ENCODE measurements around the gene OGFRL1.

OGFRL1 gene

DNA sequence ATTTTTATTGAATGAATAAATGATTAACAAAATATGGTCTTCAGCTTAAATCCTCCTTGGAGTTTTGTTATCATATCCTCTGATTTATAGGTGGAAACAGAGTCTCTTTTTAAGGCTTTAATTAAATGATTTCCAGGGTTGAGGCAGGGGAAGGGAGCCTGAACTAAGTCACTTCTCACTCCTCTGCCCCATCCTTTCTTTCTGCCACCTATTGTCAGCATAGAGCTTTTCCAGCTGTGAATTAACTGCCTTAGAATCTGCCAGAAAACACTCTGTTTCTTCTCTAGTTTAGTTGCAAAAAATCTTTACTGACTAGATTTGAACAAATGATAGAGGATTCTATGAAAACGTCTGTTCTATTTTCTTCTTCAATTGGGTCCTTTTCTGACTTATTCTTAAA is 9.8 kb downstream of the OGFRL1 start:
- DNase-seq (ENCODE audit: low spot score), result no peak
- Mint-ChIP-seq H3K4me3 (no peak overlapping the region), H3K4me1 (ENCODE audit: low read depth) (no peaks in the 10 kb centered on the region), H3K27ac (no peak overlapping the region), H3K36me3 (ENCODE audit: low read depth) (peaks cover 9% of the 10 kb centered on the region), H3K27me3 (ENCODE audit: low read depth) (no peaks in the 10 kb centered on the region), H3K9me3 (no peaks in the 10 kb centered on the region)

- Mint-ChIP-seq H3K36me3 (ENCODE audit: low read depth) (peaks cover 7% of the 10 kb centered on the region), H3K27me3 (ENCODE audit: low read depth) (no peaks in the 10 kb centered on the region), H3K9me3 (no peaks in the 10 kb centered on the region), H3K4me1 (ENCODE audit: low read depth) (no peaks in the 10 kb centered on the region), H3K27ac (no peak overlapping the region), H3K4me3 (no peak overlapping the region)
- no peak for DNase-seq (ENCODE audit: low spot score)
Observed at GRCh38 chr6:71299541-71300470, 11.2 kb downstream of the OGFRL1 start.

GRCh38 chr6:71300561-71301168 is 12.1 kb downstream of the OGFRL1 start:
- no peaks in the 10 kb centered on the region for H3K27me3 Mint-ChIP-seq (ENCODE audit: low read depth)
- no peak for DNase-seq (ENCODE audit: low spot score)
- no peak overlapping the region for H3K4me3 Mint-ChIP-seq
- no peaks in the 10 kb centered on the region for H3K9me3 Mint-ChIP-seq
- H3K4me1 Mint-ChIP-seq (ENCODE audit: low read depth), result no peaks in the 10 kb centered on the region
- H3K27ac Mint-ChIP-seq, result no peak overlapping the region
- H3K36me3 Mint-ChIP-seq (ENCODE audit: low read depth), result peaks cover 3% of the 10 kb centered on the region

DNA sequence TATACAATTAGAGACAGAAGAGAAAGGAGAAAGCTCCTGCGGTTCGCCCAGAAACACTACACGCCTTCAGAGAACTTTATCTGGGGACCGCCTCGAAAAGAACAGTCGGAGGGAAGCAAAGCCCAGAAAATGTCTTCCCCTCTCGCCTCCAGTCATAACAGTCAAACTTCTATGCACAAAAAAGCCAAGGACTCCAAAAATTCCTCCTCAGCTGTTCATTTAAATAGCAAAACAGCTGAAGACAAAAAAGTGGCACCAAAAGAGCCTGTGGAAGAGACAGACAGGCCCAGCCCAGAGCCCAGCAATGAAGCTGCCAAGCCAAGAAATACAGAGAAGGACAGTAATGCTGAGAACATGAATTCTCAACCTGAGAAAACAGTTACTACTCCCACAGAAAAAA is 12.9 kb downstream of the OGFRL1 start:
- Mint-ChIP-seq H3K9me3 (no peaks in the 10 kb centered on the region), H3K36me3 (ENCODE audit: low read depth) (peaks cover 2% of the 10 kb centered on the region), H3K27me3 (ENCODE audit: low read depth) (no peaks in the 10 kb centered on the region), H3K27ac (no peak overlapping the region), H3K4me3 (no peak overlapping the region), H3K4me1 (ENCODE audit: low read depth) (no peaks in the 10 kb centered on the region)
- DNase-seq (ENCODE audit: low spot score), result no peak

DNA sequence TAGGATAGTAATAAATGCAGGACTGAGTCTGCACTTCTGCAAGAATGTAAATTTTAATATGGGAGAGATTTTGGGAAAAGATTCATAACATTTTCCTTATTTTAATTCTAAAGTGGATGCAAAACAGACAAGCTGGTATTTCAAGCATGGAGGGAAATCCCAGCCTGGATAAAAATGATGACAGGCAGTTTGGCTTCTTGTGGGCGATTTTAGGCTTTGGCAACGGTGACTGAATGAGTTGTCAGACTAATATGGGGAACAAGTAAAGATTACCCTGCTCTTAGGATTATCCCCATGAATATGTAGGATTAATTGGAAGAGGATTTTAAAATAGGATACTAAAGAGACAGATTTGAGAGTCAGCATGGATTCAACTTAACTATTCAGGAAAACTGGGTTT is 21.0 kb downstream of the OGFRL1 start:
- DNase-seq (ENCODE audit: low spot score), result no peak
- Mint-ChIP-seq H3K36me3 (ENCODE audit: low read depth) (no peaks in the 10 kb centered on the region), H3K4me3 (no peak overlapping the region), H3K4me1 (ENCODE audit: low read depth) (no peaks in the 10 kb centered on the region), H3K27me3 (ENCODE audit: low read depth) (peaks cover 3% of the 10 kb centered on the region), H3K27ac (no peak overlapping the region), H3K9me3 (no peaks in the 10 kb centered on the region)

GRCh38 chr6:71310261-71310660 is 21.6 kb downstream of the OGFRL1 start:
- Mint-ChIP-seq H3K36me3 (ENCODE audit: low read depth) (no peaks in the 10 kb centered on the region), H3K27me3 (ENCODE audit: low read depth) (peaks cover 3% of the 10 kb centered on the region), H3K9me3 (no peaks in the 10 kb centered on the region), H3K4me3 (no peak overlapping the region), H3K4me1 (ENCODE audit: low read depth) (no peaks in the 10 kb centered on the region), H3K27ac (no peak overlapping the region)
- DNase-seq (ENCODE audit: low spot score), result no peak

DNA sequence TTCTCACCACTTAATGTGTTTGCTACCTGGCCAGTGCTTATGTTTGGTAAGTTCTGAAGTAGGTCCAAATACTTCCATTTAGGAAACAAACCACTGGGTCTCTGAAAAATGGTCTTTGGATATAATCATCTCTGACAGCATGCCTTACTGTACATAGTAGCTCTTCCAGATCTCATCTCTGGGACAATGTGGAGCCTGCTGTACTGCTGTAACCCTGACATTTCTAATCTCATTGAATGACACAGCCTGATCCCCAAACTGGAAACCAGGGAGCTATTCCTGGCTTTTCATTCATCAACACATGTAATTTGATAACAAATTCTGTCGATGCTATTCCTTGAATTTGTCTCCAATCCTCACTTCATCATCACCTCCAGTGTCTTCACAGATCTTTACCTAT is 23.5 kb downstream of the OGFRL1 start:
- Mint-ChIP-seq H3K27me3 (ENCODE audit: low read depth) (peaks cover 5% of the 10 kb centered on the region), H3K4me3 (no peak overlapping the region), H3K36me3 (ENCODE audit: low read depth) (no peaks in the 10 kb centered on the region), H3K27ac (no peak overlapping the region), H3K9me3 (no peaks in the 10 kb centered on the region), H3K4me1 (ENCODE audit: low read depth) (no peaks in the 10 kb centered on the region)
- no peak for DNase-seq (ENCODE audit: low spot score)

DNA sequence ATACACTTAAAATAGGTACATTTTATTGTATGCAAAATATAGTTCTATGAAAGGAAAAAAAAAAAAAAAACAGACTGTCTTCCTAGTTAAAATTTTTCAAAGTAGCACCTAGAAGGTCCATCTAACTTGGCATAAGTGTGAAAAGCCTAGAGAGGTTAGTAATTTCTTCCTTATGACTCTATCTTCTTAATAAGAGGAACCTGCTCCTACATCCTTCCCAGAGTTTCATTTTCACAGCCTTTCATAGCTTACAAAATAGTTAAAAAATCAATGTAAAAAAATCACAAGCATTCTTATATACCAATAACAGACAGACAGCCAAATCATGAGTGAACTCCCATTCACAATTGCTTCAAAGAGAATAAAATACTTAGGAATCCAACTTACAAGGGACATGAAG is 28.8 kb downstream of the OGFRL1 start:
- Mint-ChIP-seq H3K27me3 (ENCODE audit: low read depth) (peaks cover 2% of the 10 kb centered on the region), H3K4me1 (ENCODE audit: low read depth) (no peaks in the 10 kb centered on the region), H3K4me3 (no peak overlapping the region), H3K27ac (no peak overlapping the region), H3K36me3 (ENCODE audit: low read depth) (no peaks in the 10 kb centered on the region), H3K9me3 (no peaks in the 10 kb centered on the region)
- no peak for DNase-seq (ENCODE audit: low spot score)

- DNase-seq (ENCODE audit: low spot score), result no peak
- Mint-ChIP-seq H3K4me3 (no peak overlapping the region), H3K27ac (no peak overlapping the region), H3K27me3 (ENCODE audit: low read depth) (peaks cover 2% of the 10 kb centered on the region), H3K9me3 (no peaks in the 10 kb centered on the region), H3K36me3 (ENCODE audit: low read depth) (no peaks in the 10 kb centered on the region), H3K4me1 (ENCODE audit: low read depth) (no peaks in the 10 kb centered on the region)
Observed at GRCh38 chr6:71320041-71320440, 31.4 kb downstream of the OGFRL1 start.

GRCh38 chr6:71321314-71321713 is 32.7 kb downstream of the OGFRL1 start:
- Mint-ChIP-seq H3K4me3 (no peak overlapping the region), H3K36me3 (ENCODE audit: low read depth) (no peaks in the 10 kb centered on the region), H3K27me3 (ENCODE audit: low read depth) (peaks cover 2% of the 10 kb centered on the region), H3K9me3 (no peaks in the 10 kb centered on the region), H3K4me1 (ENCODE audit: low read depth) (no peaks in the 10 kb centered on the region), H3K27ac (no peak overlapping the region)
- DNase-seq (ENCODE audit: low spot score), result no peak

- Mint-ChIP-seq H3K36me3 (ENCODE audit: low read depth) (no peaks in the 10 kb centered on the region), H3K4me3 (no peak overlapping the region), H3K4me1 (ENCODE audit: low read depth) (no peaks in the 10 kb centered on the region), H3K27ac (no peak overlapping the region), H3K9me3 (no peaks in the 10 kb centered on the region), H3K27me3 (ENCODE audit: low read depth) (no peaks in the 10 kb centered on the region)
- no peak for DNase-seq (ENCODE audit: low spot score)
Observed at GRCh38 chr6:71324194-71324785, 35.7 kb downstream of the OGFRL1 start.

DNA sequence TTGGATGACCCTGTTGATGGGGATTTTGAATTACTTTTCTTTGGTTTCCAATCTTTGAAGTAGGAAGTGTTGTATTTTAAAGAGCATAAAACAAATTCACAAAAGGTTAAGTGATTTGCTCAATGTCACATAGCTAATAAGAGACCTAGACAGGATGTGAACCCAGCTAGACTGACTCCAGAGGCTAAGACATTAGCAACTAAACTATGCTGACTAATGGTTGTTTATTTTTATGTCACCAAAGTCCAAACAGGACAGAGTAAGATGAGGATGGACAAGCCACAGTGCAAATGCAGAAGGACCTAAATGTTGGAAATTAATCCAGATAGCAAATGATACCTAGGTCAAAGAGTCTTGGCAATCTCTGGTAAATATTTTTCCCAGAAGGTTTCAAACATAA is 38.0 kb downstream of the OGFRL1 start:
- DNase-seq (ENCODE audit: low spot score), result no peak

GRCh38 chr6:71330501-71330900 is 41.9 kb downstream of the OGFRL1 start:
- no peak for DNase-seq (ENCODE audit: low spot score)
- H3K4me3 Mint-ChIP-seq, result no peak overlapping the region
- no peak overlapping the region for H3K27ac Mint-ChIP-seq
- no peaks in the 10 kb centered on the region for H3K27me3 Mint-ChIP-seq (ENCODE audit: low read depth)
- H3K36me3 Mint-ChIP-seq (ENCODE audit: low read depth), result no peaks in the 10 kb centered on the region
- H3K9me3 Mint-ChIP-seq, result no peaks in the 10 kb centered on the region
- peaks cover 3% of the 10 kb centered on the region for H3K4me1 Mint-ChIP-seq (ENCODE audit: low read depth)

More for the DNA sequence above, 38.0 kb downstream of the OGFRL1 start:
- no peaks in the 10 kb centered on the region for H3K9me3 Mint-ChIP-seq
- no peaks in the 10 kb centered on the region for H3K4me1 Mint-ChIP-seq (ENCODE audit: low read depth)
- no peak overlapping the region for H3K27ac Mint-ChIP-seq
- no peaks in the 10 kb centered on the region for H3K27me3 Mint-ChIP-seq (ENCODE audit: low read depth)
- no peak overlapping the region for H3K4me3 Mint-ChIP-seq
- H3K36me3 Mint-ChIP-seq (ENCODE audit: low read depth), result no peaks in the 10 kb centered on the region

DNA sequence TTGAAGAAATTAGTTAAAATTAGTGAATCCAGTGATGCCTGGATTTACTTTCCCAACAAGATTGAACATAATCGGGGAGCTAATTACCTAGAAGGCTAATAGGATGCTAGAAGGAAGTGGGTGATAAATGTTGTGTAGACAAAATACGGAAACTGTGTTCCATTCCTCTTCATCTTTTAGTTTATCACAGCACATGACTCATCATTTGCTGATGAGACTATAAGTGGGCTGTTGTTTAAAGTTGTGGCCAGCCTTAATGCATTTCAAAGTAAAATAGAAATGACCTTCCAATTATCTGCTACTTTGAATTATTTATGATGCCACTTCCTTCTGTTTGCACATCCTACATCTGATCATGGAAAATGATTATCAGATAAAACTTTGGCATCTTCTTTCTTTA is 43.4 kb downstream of the OGFRL1 start:
- DNase-seq (ENCODE audit: low spot score), result no peak
- H3K27ac Mint-ChIP-seq, result no peak overlapping the region
- H3K9me3 Mint-ChIP-seq, result no peaks in the 10 kb centered on the region
- no peaks in the 10 kb centered on the region for H3K27me3 Mint-ChIP-seq (ENCODE audit: low read depth)
- H3K4me1 Mint-ChIP-seq (ENCODE audit: low read depth), result peaks cover 3% of the 10 kb centered on the region
- no peak overlapping the region for H3K4me3 Mint-ChIP-seq
- no peaks in the 10 kb centered on the region for H3K36me3 Mint-ChIP-seq (ENCODE audit: low read depth)

All from T-helper 2 cell treated with Interferon-gamma antibody and Interleukin-4, amounts not matched to agents 5 μg/mL and 100 μg/mL, for 36 hours (primary cell).